Osteocyte (in vitro differentiated cells): ENCODE measurements around the gene FOXA3. TPM values are rescaled to one million over a fixed set of nuclear protein-coding genes. Genes with fewer than 3 reads are reported as not detected.

Source experiments
- DNase-seq: peaks from one replicate; pipeline ENCODE4 v3.0.0; 2021; ENCODE audit warnings: mixed read lengths; ENCODE audit not compliant: unreplicated experiment; ENCODE audit errors: extremely low spot score
- H3K27ac Mint-ChIP-seq: one replicate; pipeline ENCODE4 v1.8.0; 2021; ENCODE audit warnings: mild to moderate bottlenecking, mixed read lengths; ENCODE audit not compliant: unreplicated experiment
- H3K27me3 Mint-ChIP-seq: one replicate; pipeline ENCODE4 v1.8.0; 2021; ENCODE audit warnings: mixed read lengths; ENCODE audit not compliant: unreplicated experiment
- H3K36me3 Mint-ChIP-seq: one replicate; pipeline ENCODE4 v1.8.0; 2021; ENCODE audit warnings: mixed read lengths; ENCODE audit not compliant: unreplicated experiment
- H3K4me1 Mint-ChIP-seq: one replicate; pipeline ENCODE4 v1.8.0; 2021; ENCODE audit warnings: mixed read lengths; ENCODE audit not compliant: unreplicated experiment
- H3K4me3 Mint-ChIP-seq: one replicate; pipeline ENCODE4 v1.8.0; 2021; ENCODE audit warnings: mild to moderate bottlenecking, moderate library complexity, mixed read lengths; ENCODE audit not compliant: unreplicated experiment
- H3K9me3 Mint-ChIP-seq: one replicate; pipeline ENCODE4 v1.8.0; 2021; ENCODE audit warnings: mixed read lengths; ENCODE audit not compliant: unreplicated experiment
- CTCF ChIP-seq: fragments of 200-600 bp; sonication (generic); IDR thresholded peaks from 2 replicates; pipeline ENCODE4 v1.5.0; 2021; ENCODE audit warnings: antibody characterized with exemption, mild to moderate bottlenecking, moderate library complexity
- total RNA-seq: library from RNA; stranded (reverse); gene quantifications from 2 replicates; pipeline ENCODE4 v1.2.1, GENCODE V29; 2021

Gene FOXA3
- total RNA-seq, 1 donor from 2014 or later = not detected

GRCh38 chr19:45879971-45880370 is 15.8 kb downstream of the FOXA3 start:
- Mint-ChIP-seq H3K36me3 (peaks cover 5% of the 10 kb centered on the region), H3K27me3 (no peaks in the 10 kb centered on the region), H3K9me3 (no peaks in the 10 kb centered on the region), H3K4me3 (no peak overlapping the region), H3K4me1 (peaks cover 31% of the 10 kb centered on the region), H3K27ac (no peak overlapping the region)
- no peak for DNase-seq
- TF ChIP-seq CTCF = no peak

- no peak for DNase-seq
- H3K36me3 Mint-ChIP-seq = peaks cover 5% of the 10 kb centered on the region
- H3K27ac Mint-ChIP-seq = no peak overlapping the region
- H3K4me3 Mint-ChIP-seq = no peak overlapping the region
- H3K4me1 Mint-ChIP-seq = peaks cover 33% of the 10 kb centered on the region
- no peaks in the 10 kb centered on the region for H3K27me3 Mint-ChIP-seq
- H3K9me3 Mint-ChIP-seq = no peaks in the 10 kb centered on the region
- no peak for TF ChIP-seq CTCF
Observed at GRCh38 chr19:45881082-45881908, 17.2 kb downstream of the FOXA3 start.

- no peak for TF ChIP-seq CTCF
- peaks cover 5% of the 10 kb centered on the region for H3K36me3 Mint-ChIP-seq
- H3K9me3 Mint-ChIP-seq = no peaks in the 10 kb centered on the region
- H3K4me1 Mint-ChIP-seq = peaks cover 29% of the 10 kb centered on the region
- no peak for DNase-seq
- no peaks in the 10 kb centered on the region for H3K27me3 Mint-ChIP-seq
- no peak overlapping the region for H3K4me3 Mint-ChIP-seq
- no peak overlapping the region for H3K27ac Mint-ChIP-seq
Observed at GRCh38 chr19:45881909-45882528, 17.9 kb downstream of the FOXA3 start.

- H3K4me3 Mint-ChIP-seq = peak overlapping the region; percentile 69
- no peaks in the 10 kb centered on the region for H3K9me3 Mint-ChIP-seq
- H3K4me1 Mint-ChIP-seq = peaks cover 27% of the 10 kb centered on the region
- H3K36me3 Mint-ChIP-seq = peaks cover 5% of the 10 kb centered on the region
- no peaks in the 10 kb centered on the region for H3K27me3 Mint-ChIP-seq
- peak; percentile 94 for DNase-seq
- TF ChIP-seq CTCF = peak; percentile 96
- H3K27ac Mint-ChIP-seq = peak overlapping the region; percentile 57
Observed at GRCh38 chr19:45882652-45883585, 18.8 kb downstream of the FOXA3 start.
